Endodermal cell (in vitro differentiated cells): ENCODE data around the gene COL11A2. TPM values are rescaled to one million over a fixed set of nuclear protein-coding genes. Genes with fewer than 3 reads are reported as not detected.

Experiments used
- DNase-seq: peaks from one replicate; pipeline ENCODE4 v3.0.0-alpha.2; 2017
- H3K27ac ChIP-seq: 2 replicates; pipeline ENCODE4 v1.5.1; 2013; ENCODE audit warnings: mild to moderate bottlenecking, low read depth, low read length, moderate library complexity
- H3K27me3 ChIP-seq: 2 replicates; pipeline ENCODE4 v1.6.1; 2013; ENCODE audit warnings: mild to moderate bottlenecking, low read length, moderate library complexity; ENCODE audit not compliant: insufficient read depth, control insufficient read depth, poor library complexity, severe bottlenecking
- H3K36me3 ChIP-seq: 2 replicates; pipeline ENCODE4 v1.7.0; 2013; ENCODE audit warnings: mild to moderate bottlenecking, low read length, moderate library complexity; ENCODE audit not compliant: control insufficient read depth, insufficient read depth
- H3K4me1 ChIP-seq: one replicate; pipeline ENCODE4 v1.7.0; 2013; ENCODE audit warnings: low read length; ENCODE audit not compliant: control insufficient read depth, insufficient read depth
- H3K4me3 ChIP-seq: 2 replicates; pipeline ENCODE4 v1.5.1; 2013; ENCODE audit warnings: mild to moderate bottlenecking, low read length, moderate library complexity
- H3K9ac ChIP-seq: 2 replicates; pipeline ENCODE4 v1.6.1; 2013; ENCODE audit warnings: mild to moderate bottlenecking, low read length, moderate library complexity; ENCODE audit not compliant: poor library complexity, severe bottlenecking; ENCODE audit errors: extremely low read depth
- H3K9me3 ChIP-seq: 2 replicates; pipeline ENCODE4 v1.6.1; 2013; ENCODE audit warnings: mild to moderate bottlenecking, low read length, moderate library complexity; ENCODE audit not compliant: control insufficient read depth
- H3K27ac Mint-ChIP-seq: 2 replicates; pipeline ENCODE4 v1.8.0; 2020; ENCODE audit warnings: mixed read lengths
- H3K27me3 Mint-ChIP-seq: 2 replicates; pipeline ENCODE4 v1.8.0; 2021; ENCODE audit warnings: mild to moderate bottlenecking, mixed read lengths; ENCODE audit not compliant: insufficient read depth
- H3K36me3 Mint-ChIP-seq: 2 replicates; pipeline ENCODE4 v1.8.0; 2020; ENCODE audit warnings: low read depth, mixed read lengths
- H3K4me1 Mint-ChIP-seq: 2 replicates; pipeline ENCODE4 v1.8.0; 2020; ENCODE audit warnings: mixed read lengths
- H3K4me3 Mint-ChIP-seq: 2 replicates; pipeline ENCODE4 v1.8.0; 2020; ENCODE audit warnings: mild to moderate bottlenecking, moderate library complexity, mixed read lengths
- H3K9me3 Mint-ChIP-seq: 2 replicates; pipeline ENCODE4 v1.8.0; 2020; ENCODE audit warnings: mild to moderate bottlenecking, mixed read lengths
- CTCF ChIP-seq: fragments of 200-600 bp; sonication (generic); conservative IDR thresholded peaks from 2 replicates; pipeline ENCODE4 v1.5.0; 2021; ENCODE audit warnings: antibody characterized with exemption, mild to moderate bottlenecking
- WGBS, 2 experiments: methylation state at CpG; one replicate each; pipeline versions ENCODE4 v1.1.5 to v1.1.7; 2013; ENCODE audit warnings: missing lambda C conversion rate in 2 of 2, mixed read lengths in 1 of 2; ENCODE audit not compliant: insufficient coverage in 1 of 2, insufficient read length in 1 of 2; 5-methylcytosine and 5-hydroxymethylcytosine counted together
- total RNA-seq, 2 donors: library from RNA; stranded (reverse); fragmentation: NEBNext Ultra II Directional in 1 of 2; extraction: Animal tissue kit (Norgen Biotek cat#: 25700) in 1 of 2; gene quantifications; 2 replicates in 1 of 2; 3 replicates in 1 of 2; pipeline ENCODE4 v1.2.1, GENCODE V29; 2021

The COL11A2 gene
- total RNA-seq, 2 donors from 2014 or later = 1.3 to 2.8 TPM

- Mint-ChIP-seq H3K27ac (no peak overlapping the region), H3K36me3 (no peaks in the 10 kb centered on the region), H3K9me3 (no peaks in the 10 kb centered on the region), H3K27me3 (peaks cover 1% of the 10 kb centered on the region), H3K4me3 (no peak overlapping the region), H3K4me1 (no peaks in the 10 kb centered on the region)
- 65 to 75% methylated on average over 3 to 4 of the region's 4 CpGs for WGBS, 2 experiments
- DNase-seq = no peak
- Histone ChIP-seq H3K9ac (no peak overlapping the region), H3K4me3 (no peak overlapping the region), H3K4me1 (no peaks in the 10 kb centered on the region), H3K9me3 (no peaks in the 10 kb centered on the region), H3K27ac (no peak overlapping the region), H3K36me3 (no peaks in the 10 kb centered on the region), H3K27me3 (no peaks in the 10 kb centered on the region)
- no peak for TF ChIP-seq CTCF
These were observed 55.9 kb downstream of the COL11A2 start for GRCh38 chr6:33136310-33136900.

- TF ChIP-seq CTCF = no peak
- H3K36me3 Mint-ChIP-seq = no peaks in the 10 kb centered on the region
- WGBS, 2 experiments = 67 to 70% methylated on average over 8 of the region's 8 CpGs
- H3K9ac ChIP-seq = no peak overlapping the region
- no peaks in the 10 kb centered on the region for H3K9me3 ChIP-seq
- no peak for DNase-seq
- H3K4me3 ChIP-seq = no peak overlapping the region
- H3K27me3 Mint-ChIP-seq = no peaks in the 10 kb centered on the region
- no peak overlapping the region for H3K27ac ChIP-seq
- no peak overlapping the region for H3K27ac Mint-ChIP-seq
- no peaks in the 10 kb centered on the region for H3K4me1 ChIP-seq
- H3K9me3 Mint-ChIP-seq = no peaks in the 10 kb centered on the region
- H3K4me1 Mint-ChIP-seq = no peaks in the 10 kb centered on the region
- no peaks in the 10 kb centered on the region for H3K27me3 ChIP-seq
- H3K36me3 ChIP-seq = no peaks in the 10 kb centered on the region
- H3K4me3 Mint-ChIP-seq = no peak overlapping the region
These were observed 60.2 kb downstream of the COL11A2 start for GRCh38 chr6:33132081-33132524.

GRCh38 chr6:33128318-33128717, 63.9 kb downstream of the COL11A2 start:
- no peak for DNase-seq
- Mint-ChIP-seq H3K4me3 (no peak overlapping the region), H3K9me3 (peaks cover 19% of the 10 kb centered on the region), H3K27ac (no peak overlapping the region), H3K27me3 (no peaks in the 10 kb centered on the region), H3K4me1 (peaks cover 2% of the 10 kb centered on the region), H3K36me3 (peaks cover 7% of the 10 kb centered on the region)
- no peak for TF ChIP-seq CTCF
- Histone ChIP-seq H3K27me3 (no peaks in the 10 kb centered on the region), H3K9me3 (peaks cover 14% of the 10 kb centered on the region), H3K36me3 (no peaks in the 10 kb centered on the region), H3K27ac (peak overlapping the region; percentile 54), H3K9ac (no peak overlapping the region), H3K4me1 (no peaks in the 10 kb centered on the region), H3K4me3 (no peak overlapping the region)
- WGBS, 2 experiments = 83 to 100% methylated on average over 2 to 3 of the region's 3 CpGs
